GM18505 (cell line): ENCODE measurements around the gene METTL1.
A peak's percentile ranks its signal among the peaks of the same experiment; 100 is the strongest.
"Not testable (repeated sequence)": the region's sequence is repeated elsewhere in the genome, so short reads cannot be mapped to it uniquely, and the experiment has no call there.

Experiments
- ATAC-seq: cut with Tn5 transposase; IDR thresholded peaks from one replicate; pipeline ENCODE4 v1.9.1; 2021; ENCODE audit not compliant: unreplicated experiment
- POLR2A ChIP-seq: IDR thresholded peaks from 4 replicates; pipeline ENCODE4 v1.6.1; 2011; ENCODE audit warnings: borderline replicate concordance; ENCODE audit not compliant: insufficient read depth, insufficient read length; ENCODE audit errors: extremely low read depth

Gene METTL1

GRCh38 chr12:57771873-57772428 is at the start of gene METTL1:
Gene METTL1, minus strand, starts transcription at chr12:57772105. Its CDS starts 22 bp downstream, at chr12:57772083.
- peak; percentile 84 for ATAC-seq
- TF ChIP-seq POLR2A, result peak; percentile 80

- ATAC-seq, result not testable (repeated sequence)
Measured at GRCh38 chr12:57821015-57821414, 49.1 kb upstream of the METTL1 start.

GRCh38 chr12:57820119-57820518 is 48.2 kb upstream of the METTL1 start:
- ATAC-seq, result not testable (repeated sequence)

- not testable (repeated sequence) for ATAC-seq
Measured at GRCh38 chr12:57817990-57818331, 46.1 kb upstream of the METTL1 start.

GRCh38 chr12:57817261-57817989 is 45.5 kb upstream of the METTL1 start:
- TF ChIP-seq POLR2A, result no peak
- no peak for ATAC-seq

GRCh38 chr12:57816855-57817151 is 44.9 kb upstream of the METTL1 start:
- ATAC-seq, result no peak
- TF ChIP-seq POLR2A, result no peak

GRCh38 chr12:57816001-57816854 is 44.3 kb upstream of the METTL1 start:
- TF ChIP-seq POLR2A, result no peak
- no peak for ATAC-seq

- ATAC-seq, result no peak
- no peak for TF ChIP-seq POLR2A
Measured at GRCh38 chr12:57815177-57816000, 43.5 kb upstream of the METTL1 start.

- TF ChIP-seq POLR2A, result no peak
- ATAC-seq, result no peak
Measured at GRCh38 chr12:57813971-57814772, 42.3 kb upstream of the METTL1 start.

- no peak for ATAC-seq
Measured at GRCh38 chr12:57813111-57813970, 41.4 kb upstream of the METTL1 start.

GRCh38 chr12:57811028-57811755 is 39.3 kb upstream of the METTL1 start:
- TF ChIP-seq POLR2A, result no peak
- no peak for ATAC-seq

More at GRCh38 chr12:57813111-57813970, 41.4 kb upstream of the METTL1 start:
- no peak for TF ChIP-seq POLR2A
